ENCODE results near the gene NTRK2. TPM values are rescaled to one million over a fixed set of nuclear protein-coding genes. Genes with fewer than 3 reads are reported as not detected.

The NTRK2 gene
- total RNA-seq, 1 experiment from 2014 or later: not detected

DNA sequence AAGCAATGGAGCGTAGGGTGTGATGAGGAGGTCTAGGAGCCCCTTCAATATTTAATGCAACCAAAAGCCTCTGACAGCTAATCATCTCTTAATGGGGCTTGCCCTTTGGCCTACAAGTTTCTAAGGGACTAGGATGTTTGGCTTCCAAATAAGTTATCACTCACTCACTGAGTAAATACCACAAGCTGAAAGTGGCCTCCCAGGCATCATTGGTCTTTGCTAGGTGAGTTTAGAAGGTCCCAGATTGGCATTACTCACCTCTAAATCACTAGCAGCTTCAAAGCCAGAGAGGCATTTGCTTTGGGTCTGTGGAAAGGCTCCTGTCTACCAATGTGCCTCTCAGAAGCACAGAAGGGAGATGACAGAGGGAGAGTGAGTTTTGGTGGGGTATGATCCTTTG, 344.2 kb downstream of the NTRK2 start:
- H3K4me3 ChIP-seq (replicated peaks in 1 of 2; ENCODE audit: low read depth in 1 of 2, low read length in 2 of 2): no peak overlapping the region
- ChIA-PET POLR2A (no interaction called here), RAD21 (ENCODE audit: low non-redundant PET in 1 of 2, low total read pairs in 2 of 2, uncharacterized antibody in 2 of 2, unreplicated experiment in 2 of 2) (no interaction called here), CTCF (no interaction called here)
- H3K9me2 ChIP-seq (ENCODE audit: insufficient read depth): no peaks in the 10 kb centered on the region
- no peaks in the 10 kb centered on the region for H3K9me3 ChIP-seq (ENCODE audit: control insufficient read depth in 1 of 2, insufficient read depth in 1 of 2, low read depth in 1 of 2, low read length in 2 of 2)
- no peaks in the 10 kb centered on the region for H4K20me1 ChIP-seq (ENCODE audit: insufficient read depth)
- H3K36me3 ChIP-seq (ENCODE audit: control insufficient read depth in 1 of 2, insufficient read depth in 2 of 2, low read length in 2 of 2): no peaks in the 10 kb centered on the region
- DNase-seq (ENCODE audit: low read depth, low spot score): no peak
- ATAC-seq: no peak; the same call in 1 of the 2 replicates
- no TSS peak for BruUV-seq (replicated peaks)
- no peak overlapping the region for H2AFZ ChIP-seq (ENCODE audit: low read depth, low read length, poor library complexity, severe bottlenecking)
- intact Hi-C loops (cut with micrococcal nuclease): no loop called here
- H3K4me2 ChIP-seq (ENCODE audit: low read length): no peak overlapping the region
- no peak overlapping the region for H3K27ac ChIP-seq (ENCODE audit: low read depth, low read length)
- TF ChIP-seq RAD21 (IDR thresholded peaks at IDR 0.05; ENCODE audit: low read depth) (no peak), YY1 (IDR thresholded peaks at IDR 0.05; ENCODE audit: extremely low read depth, insufficient replicate concordance, low read depth, low read length) (no peak), ZFX (IDR thresholded peaks at IDR 0.05) (no peak), EZH2 (IDR thresholded peaks at IDR 0.05) (no peak), SIN3A (IDR thresholded peaks at IDR 0.05; ENCODE audit: low read depth) (no peak), EGR1 (IDR thresholded peaks at IDR 0.05; ENCODE audit: low read depth) (no peak), SRF (IDR thresholded peaks at IDR 0.05; ENCODE audit: low read depth) (no peak), CEBPB (IDR thresholded peaks at IDR 0.05; ENCODE audit: low read depth) (no peak), TCF7L2 (IDR thresholded peaks at IDR 0.05; ENCODE audit: borderline replicate concordance, extremely low read depth, insufficient read depth, insufficient read length) (no peak), ATF3 (IDR thresholded peaks at IDR 0.05) (no peak), ELF1 (IDR thresholded peaks at IDR 0.05; ENCODE audit: borderline replicate concordance, low read depth) (no peak), CBX3 (IDR thresholded peaks at IDR 0.05; ENCODE audit: low read depth) (no peak), REST (IDR thresholded peaks at IDR 0.05; ENCODE audit: low read depth) (no peak)
- TF ChIP-seq, protein P1, sequence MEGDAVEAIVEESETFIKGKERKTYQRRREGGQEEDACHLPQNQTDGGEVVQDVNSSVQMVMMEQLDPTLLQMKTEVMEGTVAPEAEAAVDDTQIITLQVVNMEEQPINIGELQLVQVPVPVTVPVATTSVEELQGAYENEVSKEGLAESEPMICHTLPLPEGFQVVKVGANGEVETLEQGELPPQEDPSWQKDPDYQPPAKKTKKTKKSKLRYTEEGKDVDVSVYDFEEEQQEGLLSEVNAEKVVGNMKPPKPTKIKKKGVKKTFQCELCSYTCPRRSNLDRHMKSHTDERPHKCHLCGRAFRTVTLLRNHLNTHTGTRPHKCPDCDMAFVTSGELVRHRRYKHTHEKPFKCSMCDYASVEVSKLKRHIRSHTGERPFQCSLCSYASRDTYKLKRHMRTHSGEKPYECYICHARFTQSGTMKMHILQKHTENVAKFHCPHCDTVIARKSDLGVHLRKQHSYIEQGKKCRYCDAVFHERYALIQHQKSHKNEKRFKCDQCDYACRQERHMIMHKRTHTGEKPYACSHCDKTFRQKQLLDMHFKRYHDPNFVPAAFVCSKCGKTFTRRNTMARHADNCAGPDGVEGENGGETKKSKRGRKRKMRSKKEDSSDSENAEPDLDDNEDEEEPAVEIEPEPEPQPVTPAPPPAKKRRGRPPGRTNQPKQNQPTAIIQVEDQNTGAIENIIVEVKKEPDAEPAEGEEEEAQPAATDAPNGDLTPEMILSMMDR (IDR thresholded peaks at IDR 0.05 in 2 of 3, conservative IDR thresholded peaks at IDR 0.05 in 1 of 3; ENCODE audit: borderline replicate concordance in 1 of 3, insufficient read depth in 1 of 3, low read depth in 2 of 3, low read length in 2 of 3): no peak
- TF ChIP-seq, protein P2, sequence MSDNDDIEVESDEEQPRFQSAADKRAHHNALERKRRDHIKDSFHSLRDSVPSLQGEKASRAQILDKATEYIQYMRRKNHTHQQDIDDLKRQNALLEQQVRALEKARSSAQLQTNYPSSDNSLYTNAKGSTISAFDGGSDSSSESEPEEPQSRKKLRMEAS (IDR thresholded peaks at IDR 0.05): no peak
- H3K27me3 ChIP-seq (ENCODE audit: insufficient read depth, low read length): peaks cover 43% of the 10 kb centered on the region
- H3K4me1 ChIP-seq (ENCODE audit: control insufficient read depth in 1 of 2, insufficient read depth in 2 of 2, low read length in 2 of 2): no peaks in the 10 kb centered on the region
- H3K9ac ChIP-seq (ENCODE audit: low read length): no peak overlapping the region
- no peaks in the 10 kb centered on the region for H3K79me2 ChIP-seq (ENCODE audit: insufficient read depth, low read length)

All from HCT116 (cell line).